ENCODE measurements around the gene UBE2D1. TPM values are rescaled to one million over a fixed set of nuclear protein-coding genes. Genes with fewer than 3 reads are reported as not detected.

Gene UBE2D1
- total RNA-seq (2021; fragmentation: NEBNext Ultra II Directional; extraction: Animal tissue kit (Norgen Biotek cat#: 25700)), result 10 to 100 TPM in 4 of 6 experiments, 1 to 10 TPM in 2; 8.1 to 11.3 (median 10.1) TPM
- long read RNA-seq, transcript UBE2D1-201 (7 exons, 2,659 nt), result major isoform, 35 of 38 reads
- long read RNA-seq, partial matches to known transcripts, result 0 of 38 reads
- long read RNA-seq, other reads (novel, unspliced or antisense), result 1 of 38 reads

GRCh38 chr10:58334817-58335305 lies at the start of gene UBE2D1:
UBE2D1 (plus strand) TSS chr10:58335006; CDS start chr10:58335202, 196 bp downstream.
- peaks cover 6% of the 10 kb centered on the region for H3K27me3 Mint-ChIP-seq (ENCODE audit: insufficient read depth)
- peaks cover 14% of the 10 kb centered on the region for H3K4me1 Mint-ChIP-seq (ENCODE audit: low read depth)
- no peaks in the 10 kb centered on the region for H3K9me3 Mint-ChIP-seq
- peak within 1 kb of the TSS; percentile 85 for H3K27ac Mint-ChIP-seq
- TF ChIP-seq, protein P1, sequence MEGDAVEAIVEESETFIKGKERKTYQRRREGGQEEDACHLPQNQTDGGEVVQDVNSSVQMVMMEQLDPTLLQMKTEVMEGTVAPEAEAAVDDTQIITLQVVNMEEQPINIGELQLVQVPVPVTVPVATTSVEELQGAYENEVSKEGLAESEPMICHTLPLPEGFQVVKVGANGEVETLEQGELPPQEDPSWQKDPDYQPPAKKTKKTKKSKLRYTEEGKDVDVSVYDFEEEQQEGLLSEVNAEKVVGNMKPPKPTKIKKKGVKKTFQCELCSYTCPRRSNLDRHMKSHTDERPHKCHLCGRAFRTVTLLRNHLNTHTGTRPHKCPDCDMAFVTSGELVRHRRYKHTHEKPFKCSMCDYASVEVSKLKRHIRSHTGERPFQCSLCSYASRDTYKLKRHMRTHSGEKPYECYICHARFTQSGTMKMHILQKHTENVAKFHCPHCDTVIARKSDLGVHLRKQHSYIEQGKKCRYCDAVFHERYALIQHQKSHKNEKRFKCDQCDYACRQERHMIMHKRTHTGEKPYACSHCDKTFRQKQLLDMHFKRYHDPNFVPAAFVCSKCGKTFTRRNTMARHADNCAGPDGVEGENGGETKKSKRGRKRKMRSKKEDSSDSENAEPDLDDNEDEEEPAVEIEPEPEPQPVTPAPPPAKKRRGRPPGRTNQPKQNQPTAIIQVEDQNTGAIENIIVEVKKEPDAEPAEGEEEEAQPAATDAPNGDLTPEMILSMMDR (IDR thresholded peaks at IDR 0.05), result peak; percentile 51
- H3K36me3 Mint-ChIP-seq (ENCODE audit: low read depth), result no peaks in the 10 kb centered on the region
- peak within 1 kb of the TSS; percentile 97 for H3K4me3 Mint-ChIP-seq
- DNase-seq, result peak; percentile 52

GRCh38 chr10:58291538-58292174 lies 43.1 kb upstream of the UBE2D1 start:
- TF ChIP-seq, protein P1 (IDR thresholded peaks at IDR 0.05), result peak; percentile 88
- Mint-ChIP-seq H3K36me3 (ENCODE audit: low read depth) (no peaks in the 10 kb centered on the region), H3K4me3 (no peak overlapping the region), H3K27ac (peak overlapping the region; percentile 10; the same call in 1 of the 2 replicates), H3K27me3 (ENCODE audit: insufficient read depth) (no peaks in the 10 kb centered on the region), H3K9me3 (no peaks in the 10 kb centered on the region), H3K4me1 (ENCODE audit: low read depth) (peaks cover 15% of the 10 kb centered on the region; the same call in 1 of the 2 replicates)
- DNase-seq, result peak; percentile 47

DNA sequence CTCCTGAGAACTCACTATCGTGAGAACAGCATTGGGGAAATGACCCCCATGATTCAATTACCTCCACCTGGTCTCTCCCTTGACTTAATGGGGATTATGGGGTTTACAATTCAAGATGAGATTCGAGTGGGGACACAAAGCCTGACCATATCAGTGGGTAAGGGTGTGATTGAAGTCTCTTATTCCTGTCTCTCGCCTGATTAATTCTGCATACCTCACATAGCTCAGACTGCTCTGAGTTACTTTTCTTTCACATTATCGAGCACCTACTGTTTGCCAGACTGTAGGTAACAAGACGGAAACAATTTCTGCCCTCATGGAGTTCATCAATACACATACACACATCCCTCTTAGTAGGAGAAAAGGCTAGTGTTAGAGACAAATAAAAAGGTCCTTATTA lies 40.8 kb upstream of the UBE2D1 start:
- Mint-ChIP-seq H3K27ac (no peak overlapping the region), H3K4me3 (no peak overlapping the region), H3K27me3 (ENCODE audit: insufficient read depth) (no peaks in the 10 kb centered on the region), H3K36me3 (ENCODE audit: low read depth) (no peaks in the 10 kb centered on the region), H3K9me3 (no peaks in the 10 kb centered on the region), H3K4me1 (ENCODE audit: low read depth) (peaks cover 5% of the 10 kb centered on the region; the same call in 1 of the 2 replicates)
- no peak for DNase-seq
- TF ChIP-seq, protein P1 (IDR thresholded peaks at IDR 0.05), result no peak

DNA sequence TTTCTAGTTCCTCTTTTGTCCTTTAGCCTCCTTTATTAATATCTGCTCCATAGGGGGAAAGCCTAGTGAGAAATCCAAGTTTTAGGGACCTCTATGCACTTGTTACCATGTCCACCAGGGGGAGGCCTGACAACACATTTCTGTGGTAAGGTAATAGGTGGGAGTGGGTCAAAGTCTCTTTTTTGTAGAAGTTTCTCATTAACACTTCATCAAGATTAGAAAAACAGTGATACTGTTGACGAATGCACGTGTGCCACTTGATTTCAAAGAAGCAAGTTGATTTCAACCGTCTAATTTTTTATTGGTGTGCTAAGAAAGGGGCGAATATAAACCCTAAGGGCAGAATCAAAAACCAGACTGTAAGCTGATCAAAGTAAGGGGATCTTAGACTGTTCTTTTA lies 35.2 kb upstream of the UBE2D1 start:
- H3K4me1 Mint-ChIP-seq (ENCODE audit: low read depth), result no peaks in the 10 kb centered on the region
- TF ChIP-seq, protein P1 (IDR thresholded peaks at IDR 0.05), result peak; percentile 93
- DNase-seq, result peak; percentile 46
- no peak overlapping the region for H3K4me3 Mint-ChIP-seq
- H3K9me3 Mint-ChIP-seq, result no peaks in the 10 kb centered on the region
- no peaks in the 10 kb centered on the region for H3K36me3 Mint-ChIP-seq (ENCODE audit: low read depth)
- no peak overlapping the region for H3K27ac Mint-ChIP-seq
- H3K27me3 Mint-ChIP-seq (ENCODE audit: insufficient read depth), result peaks cover 13% of the 10 kb centered on the region; the same call in 1 of the 2 replicates

DNA sequence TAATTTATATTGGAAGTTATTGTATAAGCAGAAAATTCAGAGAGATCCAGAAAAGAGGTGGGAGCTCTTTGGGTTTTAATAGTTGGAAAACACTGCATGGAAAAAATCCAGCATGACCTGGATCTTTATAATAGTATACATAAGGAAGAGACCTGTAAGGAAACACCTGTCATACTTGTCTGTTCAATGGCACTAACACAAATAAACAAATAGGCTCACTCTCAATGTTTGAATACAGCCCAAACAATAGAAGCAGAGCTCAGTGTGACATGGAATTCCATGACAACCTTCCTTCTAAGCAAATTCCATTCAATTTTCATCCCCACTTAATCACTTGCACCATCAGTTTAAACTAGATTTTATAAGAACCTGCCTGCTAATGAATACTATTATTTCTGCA lies 34.1 kb upstream of the UBE2D1 start:
- DNase-seq, result no peak
- no peak overlapping the region for H3K27ac Mint-ChIP-seq
- no peaks in the 10 kb centered on the region for H3K4me1 Mint-ChIP-seq (ENCODE audit: low read depth)
- TF ChIP-seq, protein P1 (IDR thresholded peaks at IDR 0.05), result no peak
- H3K36me3 Mint-ChIP-seq (ENCODE audit: low read depth), result no peaks in the 10 kb centered on the region
- H3K27me3 Mint-ChIP-seq (ENCODE audit: insufficient read depth), result peaks cover 15% of the 10 kb centered on the region
- no peak overlapping the region for H3K4me3 Mint-ChIP-seq
- no peaks in the 10 kb centered on the region for H3K9me3 Mint-ChIP-seq
